Activated CD4-positive, alpha-beta T cell treated with anti-CD3 and anti-CD28 coated beads, Interleukin-2, amount 50 U/mL, for 4 hours (primary cell): ENCODE data around the gene HES4.
"Not testable (repeated sequence)": the region's sequence is repeated elsewhere in the genome, so short reads cannot be mapped to it uniquely, and the experiment has no call there.

ENCODE experiments used
- DNase-seq, 2 experiments: peaks; one replicate each; pipeline ENCODE4 v3.0.0-alpha.2; 2020

The HES4 gene

DNA sequence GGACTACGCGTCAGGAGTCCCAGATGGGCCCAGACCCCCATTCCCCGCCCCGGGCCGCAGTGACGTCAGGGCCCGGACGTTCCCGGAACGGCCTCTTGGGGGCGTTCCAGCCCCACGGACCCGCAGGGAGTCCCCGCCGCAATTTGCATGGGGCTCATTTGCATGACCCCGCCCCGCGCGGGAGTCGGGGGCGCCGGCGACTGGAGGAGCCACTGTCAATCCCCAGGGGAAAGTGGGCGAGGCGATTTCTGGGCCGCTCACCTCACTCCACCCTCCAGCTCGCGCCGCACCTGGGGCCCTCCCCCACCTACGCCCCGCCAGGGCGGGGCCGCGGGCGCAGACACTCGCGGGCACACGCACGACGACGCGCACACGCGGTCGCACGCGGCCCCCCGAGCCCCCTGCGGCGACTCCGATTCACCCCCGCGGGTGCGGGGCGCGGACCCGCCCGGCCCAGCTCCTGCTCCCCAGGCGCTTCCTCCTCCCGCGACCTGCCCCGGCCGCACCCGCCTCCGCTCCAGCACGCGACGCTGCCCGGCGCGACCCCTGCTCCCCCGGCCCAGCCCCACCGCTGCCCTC is 33.2 kb upstream of the HES4 start:
- DNase-seq = peak; percentile 84 to 90

- no peak for DNase-seq
Observed at GRCh38 chr1:1032424-1032823, 32.5 kb upstream of the HES4 start.

DNA sequence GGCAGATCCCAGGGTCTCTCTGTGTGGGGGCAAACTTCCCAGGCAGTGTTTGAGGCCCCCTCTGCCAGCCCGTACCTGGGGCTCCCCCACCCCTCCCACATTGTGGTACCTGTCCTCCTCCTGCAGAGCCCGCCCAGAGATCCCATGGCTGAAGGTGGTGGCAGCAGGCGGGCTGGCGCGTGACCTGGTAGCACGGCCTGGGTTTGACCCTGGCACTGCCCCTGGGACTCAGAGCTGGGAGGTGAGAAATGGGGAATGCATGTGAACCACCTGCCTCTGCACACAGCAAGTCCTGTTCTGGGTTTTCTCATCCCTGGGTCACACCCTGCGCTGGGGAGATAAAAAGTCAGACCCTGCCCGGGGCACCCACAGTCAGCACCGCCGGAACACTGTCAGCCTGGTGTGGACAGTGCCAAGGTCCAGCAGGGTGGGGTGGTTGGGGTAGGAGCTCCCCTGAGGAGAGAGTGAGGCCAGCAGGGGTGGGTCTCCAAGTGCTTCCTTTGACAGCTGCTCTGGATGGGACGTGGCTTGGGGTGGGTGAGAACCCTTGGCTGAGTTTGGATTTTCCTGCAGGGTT is 31.9 kb upstream of the HES4 start:
- no peak for DNase-seq

- DNase-seq = not testable (repeated sequence)
Observed at GRCh38 chr1:1030867-1031658, 31.2 kb upstream of the HES4 start.

DNA sequence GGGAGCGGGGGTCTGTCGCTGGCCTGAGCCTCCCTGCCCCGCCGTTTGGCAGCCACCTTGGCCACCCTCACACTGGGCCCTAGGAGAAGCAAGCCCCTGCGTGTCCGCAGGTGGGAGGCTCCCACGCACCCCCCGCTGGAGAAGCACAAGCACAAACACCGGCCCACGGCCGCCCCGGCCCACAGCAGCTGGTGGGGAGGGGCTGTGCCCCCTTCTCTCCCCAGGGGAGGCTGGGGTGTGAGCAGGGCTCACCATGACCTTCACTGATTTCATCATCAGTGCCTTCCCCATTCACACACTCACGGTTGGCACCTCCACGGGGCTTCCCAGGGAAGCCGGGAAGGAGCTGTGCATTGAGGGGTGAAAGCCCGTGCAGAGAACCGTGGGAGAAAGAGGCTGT is 27.9 kb upstream of the HES4 start:
- no peak for DNase-seq

- no peak for DNase-seq
Observed at GRCh38 chr1:1026599-1027413, 26.9 kb upstream of the HES4 start.

DNA sequence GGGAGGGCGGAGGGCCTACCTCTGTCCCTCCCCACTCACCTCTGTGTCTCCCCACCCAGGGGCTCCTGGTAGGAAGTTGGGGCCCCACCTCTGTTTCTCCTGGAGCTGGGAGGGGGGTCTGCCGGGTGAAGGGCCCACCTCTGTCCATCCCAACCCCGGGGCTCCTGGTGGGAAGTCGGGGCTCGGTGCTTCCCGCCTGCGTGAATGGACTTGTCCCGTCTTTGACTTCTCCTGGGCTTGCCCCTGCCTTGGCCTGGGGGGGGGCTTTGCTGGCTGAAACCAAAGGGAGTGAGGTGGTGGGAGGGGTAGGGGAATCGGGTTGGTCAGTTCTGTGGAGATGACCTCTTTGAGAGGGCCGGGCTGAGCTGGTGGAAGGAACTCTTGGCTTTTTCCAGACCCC is 25.8 kb upstream of the HES4 start:
- DNase-seq = no peak

- DNase-seq = no peak
Observed at GRCh38 chr1:1024771-1025699, 25.1 kb upstream of the HES4 start.

DNA sequence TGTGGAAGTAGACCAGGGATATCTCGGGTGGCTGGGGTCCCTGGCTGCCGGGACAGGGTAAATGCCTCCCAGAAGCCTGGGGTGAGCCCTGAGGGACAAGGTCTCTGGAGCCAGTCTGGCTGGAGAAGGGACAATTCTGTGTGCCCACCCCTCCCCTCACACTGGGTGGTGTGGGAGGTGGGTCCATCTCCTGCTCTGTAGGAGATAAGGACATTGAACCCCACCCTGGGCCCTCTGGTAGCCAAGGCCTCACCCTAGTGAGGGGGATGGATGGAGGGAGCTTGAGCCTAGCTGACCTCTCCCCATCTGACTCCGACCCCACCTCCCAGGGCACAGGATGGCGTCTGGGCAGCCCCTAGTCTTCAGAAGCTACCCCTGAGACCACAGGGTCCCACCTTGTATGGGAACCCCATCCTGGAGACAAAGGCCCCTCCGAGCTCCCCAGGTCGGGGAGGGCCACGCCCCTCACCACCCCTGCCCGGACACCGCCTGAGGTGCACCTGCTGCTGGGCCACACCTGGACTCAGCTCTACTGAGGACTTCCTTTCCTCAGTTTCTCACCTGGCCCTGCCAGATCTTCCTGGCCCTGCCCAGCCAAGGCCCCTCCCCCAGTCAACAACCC is 24.4 kb upstream of the HES4 start:
- no peak for DNase-seq

DNA sequence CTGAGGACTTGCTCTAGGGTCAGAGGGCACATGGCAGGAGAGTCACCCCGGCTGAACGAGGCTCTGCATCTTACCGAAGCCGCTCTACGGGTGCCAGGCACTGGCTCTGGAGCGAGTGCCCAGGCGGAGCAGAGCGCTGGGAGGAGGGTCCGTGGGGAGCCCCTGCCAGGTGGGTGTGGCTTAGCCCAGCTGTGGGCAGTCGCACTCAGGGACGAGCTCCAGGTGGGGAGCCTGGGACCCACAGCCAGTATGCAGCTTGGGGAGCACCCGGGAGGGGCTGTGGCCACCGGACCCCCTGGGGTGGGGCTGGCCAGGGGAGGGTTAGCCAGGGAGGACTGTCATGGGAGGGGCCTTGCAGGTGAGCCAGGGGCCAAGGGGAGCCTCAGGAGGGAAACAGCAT is 23.8 kb upstream of the HES4 start:
- DNase-seq = no peak

DNA sequence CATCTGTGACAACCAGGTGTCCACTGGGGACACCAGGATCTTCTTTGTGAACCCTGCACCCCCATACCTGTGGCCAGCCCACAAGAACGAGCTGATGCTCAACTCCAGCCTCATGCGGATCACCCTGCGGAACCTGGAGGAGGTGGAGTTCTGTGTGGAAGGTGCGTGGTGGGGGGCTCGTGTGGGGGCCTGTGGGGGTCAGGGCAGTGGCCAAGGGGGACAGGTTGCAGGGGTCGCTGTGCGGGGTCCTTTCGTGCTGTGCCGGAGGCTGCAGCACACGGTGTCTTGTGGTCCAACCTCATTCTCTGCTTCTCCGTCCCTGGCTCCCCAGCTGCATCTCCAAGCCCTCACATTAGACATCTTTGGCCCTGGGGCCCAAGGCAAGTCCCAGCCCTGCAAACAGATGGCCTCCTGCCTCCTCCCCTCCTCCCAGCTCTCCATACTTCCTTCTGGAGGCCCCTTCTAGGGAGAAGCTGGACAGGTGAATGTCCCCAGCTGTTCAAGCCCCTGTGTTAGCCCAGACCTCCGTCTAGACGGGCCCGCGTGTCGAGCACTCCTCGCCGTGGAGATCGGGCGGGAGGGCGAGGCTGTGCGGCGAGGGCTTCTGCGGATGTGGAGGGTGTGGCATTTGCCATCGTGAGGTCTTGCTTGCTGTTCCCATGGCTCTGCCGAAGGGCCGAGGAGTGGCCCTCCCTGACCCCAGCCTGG is 22.6 kb upstream of the HES4 start:
- no peak for DNase-seq

DNA sequence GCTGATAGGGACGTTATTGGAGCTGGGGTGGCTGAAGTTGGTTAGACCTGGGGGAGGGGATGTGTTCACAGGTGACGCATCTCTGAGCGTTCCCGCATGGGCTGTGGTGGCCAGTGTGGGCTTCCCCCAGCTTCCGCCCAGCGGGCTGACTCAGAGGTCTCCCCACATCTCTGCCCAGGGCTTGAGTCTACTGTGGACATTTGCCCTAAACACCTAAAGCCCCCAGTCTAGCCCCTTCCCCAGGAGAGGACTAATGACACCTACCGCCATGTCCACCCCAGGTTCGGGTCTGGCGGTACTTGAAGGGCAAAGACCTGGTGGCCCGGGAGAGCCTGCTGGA is 22.0 kb upstream of the HES4 start:
- no peak for DNase-seq

DNA sequence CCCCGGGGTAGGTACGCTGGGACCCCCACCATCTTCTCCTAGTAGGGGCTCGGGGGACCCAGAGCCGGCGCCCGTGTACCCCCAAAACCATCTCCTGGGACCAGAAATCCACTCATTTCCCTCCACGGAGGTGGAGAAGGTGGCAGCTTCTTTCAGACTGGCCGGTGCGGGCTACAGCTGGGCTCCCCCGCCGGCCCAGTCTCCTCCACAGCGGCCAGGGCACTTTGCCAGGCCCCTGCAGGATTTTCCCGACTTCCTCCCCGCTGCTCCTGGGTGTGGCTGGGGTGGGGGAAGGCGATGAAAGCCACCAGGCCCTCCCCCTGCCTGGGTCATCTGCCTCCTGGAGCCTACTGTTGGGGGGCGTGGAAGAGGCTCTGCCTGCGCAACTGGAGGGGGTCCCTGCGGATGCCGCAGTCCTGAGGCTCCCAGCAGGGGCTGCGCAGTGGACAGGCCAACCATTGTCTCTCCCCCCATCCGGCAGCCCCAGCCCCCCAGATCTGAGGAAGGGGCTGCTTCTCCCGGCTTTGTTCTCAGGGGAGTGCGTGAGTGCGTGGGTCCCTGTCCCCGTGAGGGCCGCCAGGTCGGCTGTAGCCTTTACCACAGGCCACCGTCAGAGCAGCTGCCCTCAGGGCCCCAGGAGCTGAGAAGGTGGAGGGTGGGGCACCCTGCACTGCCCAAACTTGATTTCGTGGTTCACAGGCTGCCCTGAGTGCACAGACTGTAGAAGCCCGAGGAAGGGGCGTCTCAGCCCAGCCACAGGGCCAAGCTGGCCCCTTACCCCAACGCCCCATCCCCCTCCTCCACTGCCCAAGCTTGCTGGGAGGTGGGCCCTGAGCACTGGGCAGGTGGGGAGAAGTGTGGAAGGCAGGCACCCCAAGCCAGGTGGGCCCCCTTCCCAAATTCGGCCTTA is 21.4 kb upstream of the HES4 start:
- DNase-seq = no peak

GRCh38 chr1:1020415-1021009 is 20.6 kb upstream of the HES4 start:
- DNase-seq = peak in 1 of 2 experiments; percentile 43

DNA sequence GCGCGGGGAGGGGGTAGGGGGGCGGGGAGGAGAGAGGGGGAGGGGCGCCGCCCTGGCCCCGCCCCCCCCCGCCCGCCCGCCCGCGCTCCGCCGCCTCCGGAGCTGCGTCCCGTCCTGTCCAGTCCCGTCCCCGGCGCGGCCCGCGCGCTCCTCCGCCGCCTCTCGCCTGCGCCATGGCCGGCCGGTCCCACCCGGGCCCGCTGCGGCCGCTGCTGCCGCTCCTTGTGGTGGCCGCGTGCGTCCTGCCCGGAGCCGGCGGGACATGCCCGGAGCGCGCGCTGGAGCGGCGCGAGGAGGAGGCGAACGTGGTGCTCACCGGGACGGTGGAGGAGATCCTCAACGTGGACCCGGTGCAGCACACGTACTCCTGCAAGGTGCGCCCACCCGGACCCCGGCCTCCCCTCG is 20.1 kb upstream of the HES4 start, which contains the start of gene AGRN:
AGRN (plus strand) TSS at position 121 of the 405 bp plus-strand sequence; CDS start at position 174, 53 bp downstream.
- no peak for DNase-seq

- DNase-seq = peak; percentile 67 to 71
Observed at GRCh38 chr1:1019122-1019999, 19.5 kb upstream of the HES4 start.

GRCh38 chr1:1018321-1018685 is 18.4 kb upstream of the HES4 start:
- not testable (repeated sequence) for DNase-seq
